T-helper 2 cell treated with Interferon-gamma antibody and Interleukin-4, amounts not matched to agents 5 μg/mL and 100 μg/mL, for 36 hours (primary cell): ENCODE measurements around the gene SAMMSON.

Source experiments
- DNase-seq: peaks from one replicate; pipeline ENCODE4 v3.0.0; 2021; ENCODE audit warnings: low spot score
- H3K27ac Mint-ChIP-seq: one replicate; pipeline ENCODE4 v1.8.0; 2021; ENCODE audit warnings: mild to moderate bottlenecking, mixed read lengths
- H3K27me3 Mint-ChIP-seq: one replicate; pipeline ENCODE4 v1.8.0; 2021; ENCODE audit warnings: low read depth, mixed read lengths
- H3K36me3 Mint-ChIP-seq: one replicate; pipeline ENCODE4 v1.8.0; 2021; ENCODE audit warnings: low read depth, mixed read lengths
- H3K4me1 Mint-ChIP-seq: one replicate; pipeline ENCODE4 v1.8.0; 2021; ENCODE audit warnings: low read depth, mixed read lengths
- H3K4me3 Mint-ChIP-seq: one replicate; pipeline ENCODE4 v1.8.0; 2022; ENCODE audit warnings: mild to moderate bottlenecking, moderate library complexity, mixed read lengths
- H3K9me3 Mint-ChIP-seq: one replicate; pipeline ENCODE4 v1.8.0; 2021; ENCODE audit warnings: mixed read lengths

SAMMSON gene

GRCh38 chr3:69999140-70000027, at the start of gene SAMMSON:
Gene SAMMSON, plus strand, starts transcription at chr3:69999733.
- Mint-ChIP-seq H3K36me3 (no peaks in the 10 kb centered on the region), H3K4me1 (no peaks in the 10 kb centered on the region), H3K27me3 (no peaks in the 10 kb centered on the region), H3K4me3 (no peak within 1 kb of the TSS), H3K9me3 (no peaks in the 10 kb centered on the region), H3K27ac (no peak within 1 kb of the TSS)
- no peak for DNase-seq

- Mint-ChIP-seq H3K9me3 (no peaks in the 10 kb centered on the region), H3K27ac (no peak overlapping the region), H3K4me1 (no peaks in the 10 kb centered on the region), H3K36me3 (no peaks in the 10 kb centered on the region), H3K27me3 (no peaks in the 10 kb centered on the region), H3K4me3 (no peak overlapping the region)
- DNase-seq, result no peak
Observed at GRCh38 chr3:69951616-69952015, 47.9 kb upstream of the SAMMSON start.

- H3K36me3 Mint-ChIP-seq, result no peaks in the 10 kb centered on the region
- no peaks in the 10 kb centered on the region for H3K4me1 Mint-ChIP-seq
- DNase-seq, result no peak
- H3K4me3 Mint-ChIP-seq, result no peak overlapping the region
- no peaks in the 10 kb centered on the region for H3K27me3 Mint-ChIP-seq
- no peak overlapping the region for H3K27ac Mint-ChIP-seq
- H3K9me3 Mint-ChIP-seq, result no peaks in the 10 kb centered on the region
Observed at GRCh38 chr3:69959581-69959980, 40.0 kb upstream of the SAMMSON start.

GRCh38 chr3:69961706-69962439, 37.7 kb upstream of the SAMMSON start:
- no peaks in the 10 kb centered on the region for H3K4me1 Mint-ChIP-seq
- H3K27ac Mint-ChIP-seq, result no peak overlapping the region
- H3K36me3 Mint-ChIP-seq, result no peaks in the 10 kb centered on the region
- H3K9me3 Mint-ChIP-seq, result no peaks in the 10 kb centered on the region
- no peak overlapping the region for H3K4me3 Mint-ChIP-seq
- no peak for DNase-seq
- no peaks in the 10 kb centered on the region for H3K27me3 Mint-ChIP-seq

- Mint-ChIP-seq H3K36me3 (no peaks in the 10 kb centered on the region), H3K27ac (no peak overlapping the region), H3K4me1 (no peaks in the 10 kb centered on the region), H3K9me3 (no peaks in the 10 kb centered on the region), H3K4me3 (no peak overlapping the region), H3K27me3 (no peaks in the 10 kb centered on the region)
- DNase-seq, result no peak
Observed at GRCh38 chr3:69963643-69964042, 35.9 kb upstream of the SAMMSON start.

GRCh38 chr3:69967156-69967555, 32.4 kb upstream of the SAMMSON start:
- Mint-ChIP-seq H3K4me3 (no peak overlapping the region), H3K4me1 (no peaks in the 10 kb centered on the region), H3K27me3 (no peaks in the 10 kb centered on the region), H3K27ac (no peak overlapping the region), H3K9me3 (no peaks in the 10 kb centered on the region), H3K36me3 (no peaks in the 10 kb centered on the region)
- DNase-seq, result no peak

- Mint-ChIP-seq H3K9me3 (no peaks in the 10 kb centered on the region), H3K4me1 (no peaks in the 10 kb centered on the region), H3K27me3 (no peaks in the 10 kb centered on the region), H3K4me3 (no peak overlapping the region), H3K27ac (no peak overlapping the region), H3K36me3 (no peaks in the 10 kb centered on the region)
- DNase-seq, result no peak
Observed at GRCh38 chr3:69970827-69971226, 28.7 kb upstream of the SAMMSON start.

GRCh38 chr3:69972672-69973071, 26.9 kb upstream of the SAMMSON start:
- Mint-ChIP-seq H3K27me3 (no peaks in the 10 kb centered on the region), H3K36me3 (no peaks in the 10 kb centered on the region), H3K27ac (no peak overlapping the region), H3K4me1 (no peaks in the 10 kb centered on the region), H3K4me3 (no peak overlapping the region), H3K9me3 (no peaks in the 10 kb centered on the region)
- DNase-seq, result no peak

- Mint-ChIP-seq H3K27me3 (no peaks in the 10 kb centered on the region), H3K9me3 (peaks cover 14% of the 10 kb centered on the region), H3K4me3 (no peak overlapping the region), H3K4me1 (no peaks in the 10 kb centered on the region), H3K27ac (no peak overlapping the region), H3K36me3 (no peaks in the 10 kb centered on the region)
- DNase-seq, result no peak
Observed at GRCh38 chr3:69976021-69976420, 23.5 kb upstream of the SAMMSON start.

- peak; percentile 15 for DNase-seq
- Mint-ChIP-seq H3K27ac (no peak overlapping the region), H3K36me3 (no peaks in the 10 kb centered on the region), H3K4me1 (peaks cover 2% of the 10 kb centered on the region), H3K9me3 (peaks cover 10% of the 10 kb centered on the region), H3K27me3 (no peaks in the 10 kb centered on the region), H3K4me3 (no peak overlapping the region)
Observed at GRCh38 chr3:69983546-69984265, 15.8 kb upstream of the SAMMSON start.

- peaks cover 2% of the 10 kb centered on the region for H3K9me3 Mint-ChIP-seq
- H3K27ac Mint-ChIP-seq, result no peak overlapping the region
- DNase-seq, result no peak
- H3K36me3 Mint-ChIP-seq, result no peaks in the 10 kb centered on the region
- no peaks in the 10 kb centered on the region for H3K27me3 Mint-ChIP-seq
- H3K4me1 Mint-ChIP-seq, result peaks cover 2% of the 10 kb centered on the region
- H3K4me3 Mint-ChIP-seq, result no peak overlapping the region
Observed at GRCh38 chr3:69985266-69985665, 14.3 kb upstream of the SAMMSON start.

- H3K36me3 Mint-ChIP-seq, result no peaks in the 10 kb centered on the region
- no peaks in the 10 kb centered on the region for H3K9me3 Mint-ChIP-seq
- peaks cover 2% of the 10 kb centered on the region for H3K4me1 Mint-ChIP-seq
- no peak overlapping the region for H3K4me3 Mint-ChIP-seq
- no peak overlapping the region for H3K27ac Mint-ChIP-seq
- DNase-seq, result no peak
- no peaks in the 10 kb centered on the region for H3K27me3 Mint-ChIP-seq
Observed at GRCh38 chr3:69986419-69986818, 13.1 kb upstream of the SAMMSON start.

GRCh38 chr3:69987833-69988232, 11.7 kb upstream of the SAMMSON start:
- peaks cover 2% of the 10 kb centered on the region for H3K4me1 Mint-ChIP-seq
- no peaks in the 10 kb centered on the region for H3K27me3 Mint-ChIP-seq
- H3K36me3 Mint-ChIP-seq, result no peaks in the 10 kb centered on the region
- no peak for DNase-seq
- H3K27ac Mint-ChIP-seq, result no peak overlapping the region
- H3K9me3 Mint-ChIP-seq, result no peaks in the 10 kb centered on the region
- H3K4me3 Mint-ChIP-seq, result no peak overlapping the region

GRCh38 chr3:69993757-69994156, 5.8 kb upstream of the SAMMSON start:
- no peak for DNase-seq
- H3K4me3 Mint-ChIP-seq, result no peak overlapping the region
- H3K27me3 Mint-ChIP-seq, result no peaks in the 10 kb centered on the region
- no peak overlapping the region for H3K27ac Mint-ChIP-seq
- no peaks in the 10 kb centered on the region for H3K9me3 Mint-ChIP-seq
- no peaks in the 10 kb centered on the region for H3K4me1 Mint-ChIP-seq
- no peaks in the 10 kb centered on the region for H3K36me3 Mint-ChIP-seq
